IMR-90 (cell line): ENCODE measurements around the gene FBLN1. TPM values are rescaled to one million over a fixed set of nuclear protein-coding genes. Genes with fewer than 3 reads are reported as not detected.

ENCODE experiments used
- ATAC-seq: fragments of 200-7000 bp; cut with Tn5 transposase; 2 replicates; pipeline ENCODE4 v1.9.1; 2020; ENCODE audit warnings: low read depth, mild to moderate bottlenecking, moderate library complexity
- BruUV-seq: library from RNA; stranded (reverse); fragments of 400-500 nt; replicated peaks from 2 replicates; lab custom pipeline; 2021; lab: Mats Ljungman, UMichigan
- CTCF ChIA-PET: fragments of 300-600 bp; formaldehyde crosslinking; extraction: SDS; loops from one replicate; lab custom pipeline; 2021; ENCODE audit warnings: antibody characterized with exemption; lab: Yijun Ruan, JAX
- POLR2A ChIA-PET: fragments of 300-600 bp; sonication (Branson Sonifier 250); formaldehyde crosslinking; loops from one replicate; lab custom pipeline; 2022; ENCODE audit warnings: antibody characterized with exemption; ENCODE audit not compliant: unreplicated experiment; lab: Charles Lee
- DNase-seq: peaks from one replicate; pipeline ENCODE4 v3.0.0; 2013
- H2AFZ ChIP-seq: replicated peaks from 2 replicates; pipeline ENCODE3; 2013; ENCODE audit warnings: low read length, mild to moderate bottlenecking; ENCODE audit not compliant: poor library complexity
- H2AK5ac ChIP-seq: 2 replicates; pipeline ENCODE4 v1.6.1; 2013; ENCODE audit warnings: low read depth, low read length, inconsistent platforms
- H2AK9ac ChIP-seq: replicated peaks from 2 replicates; pipeline ENCODE3; 2013; ENCODE audit warnings: mild to moderate bottlenecking, low read depth, low read length, moderate library complexity; ENCODE audit not compliant: poor library complexity
- H2BK120ac ChIP-seq: 2 replicates; pipeline ENCODE4 v1.6.1; 2013; ENCODE audit warnings: low read depth, low read length, inconsistent platforms
- H2BK15ac ChIP-seq: 3 replicates; pipeline ENCODE4 v1.6.1; 2013; ENCODE audit warnings: low read depth, low read length, inconsistent platforms
- H2BK20ac ChIP-seq: 2 replicates; pipeline ENCODE4 v1.6.1; 2013; ENCODE audit warnings: low read depth, mild to moderate bottlenecking, inconsistent platforms, low read length, moderate library complexity
- H2BK5ac ChIP-seq: 2 replicates; pipeline ENCODE4 v1.6.1; 2013; ENCODE audit warnings: mild to moderate bottlenecking, low read depth, low read length, inconsistent platforms; ENCODE audit not compliant: poor library complexity, severe bottlenecking
- H3K14ac ChIP-seq: replicated peaks from 2 replicates; pipeline ENCODE4 v1.6.1; 2013; ENCODE audit warnings: low read depth, low read length, inconsistent platforms
- H3K18ac ChIP-seq: 2 replicates; pipeline ENCODE4 v1.6.1; 2013; ENCODE audit warnings: low read depth, low read length, control low read depth
- H3K23ac ChIP-seq: 2 replicates; pipeline ENCODE4 v1.6.1; 2013; ENCODE audit warnings: low read depth, low read length, inconsistent platforms
- H3K27ac ChIP-seq: 2 replicates; pipeline ENCODE4 v1.5.1; 2013; ENCODE audit warnings: mild to moderate bottlenecking, control low read depth, low read length; ENCODE audit not compliant: insufficient read depth
- H3K27me3 ChIP-seq: 2 replicates; pipeline ENCODE4 v1.6.1; 2013; ENCODE audit warnings: low read length; ENCODE audit not compliant: control insufficient read depth, insufficient read depth
- H3K36me3 ChIP-seq: 2 replicates; pipeline ENCODE4 v1.6.1; 2013; ENCODE audit warnings: low read length, mixed read lengths; ENCODE audit not compliant: control insufficient read depth, insufficient read depth
- H3K4ac ChIP-seq: 2 replicates; pipeline ENCODE4 v1.6.1; 2013; ENCODE audit warnings: low read depth, low read length, inconsistent platforms
- H3K4me1 ChIP-seq: 2 replicates; pipeline ENCODE4 v1.6.1; 2013; ENCODE audit warnings: low read length, mixed read lengths; ENCODE audit not compliant: control insufficient read depth, insufficient read depth
- H3K4me2 ChIP-seq: 2 replicates; pipeline ENCODE4 v1.6.1; 2013; ENCODE audit warnings: low read depth, mild to moderate bottlenecking, control low read depth, low read length, moderate library complexity
- H3K4me3 ChIP-seq: 2 replicates; pipeline ENCODE4 v1.5.1; 2013; ENCODE audit warnings: low read depth, mild to moderate bottlenecking, control low read depth, low read length, moderate library complexity; ENCODE audit not compliant: insufficient read depth
- H3K56ac ChIP-seq: 2 replicates; pipeline ENCODE4 v1.6.1; 2013; ENCODE audit warnings: low read length, inconsistent platforms; ENCODE audit not compliant: insufficient read depth; ENCODE audit errors: extremely low read depth
- H3K79me1 ChIP-seq, 2 experiments: 2 replicates each; pipeline ENCODE4 v1.6.1; 2013; ENCODE audit warnings: low read length in 2 of 2, inconsistent platforms in 1 of 2, low read depth in 1 of 2
- H3K9ac ChIP-seq: 2 replicates; pipeline ENCODE4 v1.6.1; 2013; ENCODE audit warnings: low read depth, low read length, control low read depth
- H3K9me1 ChIP-seq: 2 replicates; pipeline ENCODE4 v1.6.1; 2013; ENCODE audit warnings: low read length, inconsistent platforms; ENCODE audit not compliant: insufficient read depth
- H3K9me3 ChIP-seq: 2 replicates; pipeline ENCODE4 v1.6.1; 2013; ENCODE audit warnings: low read length; ENCODE audit not compliant: control insufficient read depth, insufficient read depth
- H4K20me1 ChIP-seq: 2 replicates; pipeline ENCODE4 v1.6.1; 2013; ENCODE audit warnings: low read length, inconsistent platforms; ENCODE audit not compliant: insufficient read depth
- H4K5ac ChIP-seq: 2 replicates; pipeline ENCODE4 v1.6.1; 2013; ENCODE audit warnings: mild to moderate bottlenecking, low read depth, low read length, control low read depth
- H4K8ac ChIP-seq, 2 experiments: 2 replicates each; pipeline ENCODE4 v1.6.1; 2013; ENCODE audit warnings: low read depth in 2 of 2, low read length in 2 of 2, control low read depth in 1 of 2, inconsistent platforms in 1 of 2
- H4K91ac ChIP-seq: 2 replicates; pipeline ENCODE4 v1.6.1; 2013; ENCODE audit warnings: low read depth, low read length, inconsistent platforms; ENCODE audit not compliant: insufficient read depth
- FOS ChIP-seq: fragments of 150-350 bp; IDR thresholded peaks from 2 replicates; pipeline ENCODE4 v1.6.1; 2016; ENCODE audit warnings: low read depth, low read length
- MAFK ChIP-seq: IDR thresholded peaks from 2 replicates; pipeline ENCODE4 v1.6.1; 2012; ENCODE audit warnings: low read depth, low read length, improper control_type of control experiment
- RCOR1 ChIP-seq: IDR thresholded peaks from 2 replicates; pipeline ENCODE4 v1.6.1; 2012; ENCODE audit warnings: mild to moderate bottlenecking, low read length, improper control_type of control experiment; ENCODE audit not compliant: insufficient replicate concordance
- WGBS, 2 experiments: methylation state at CpG; one replicate each; pipeline versions ENCODE4 v1.1.5 to v1.1.7; 2013; ENCODE audit warnings: missing lambda C conversion rate in 2 of 2; ENCODE audit not compliant: insufficient read length in 1 of 2; ENCODE audit errors: extremely low coverage in 2 of 2; 5-methylcytosine and 5-hydroxymethylcytosine counted together
- dilution Hi-C: fragments of 300-500 bp; cut with HindIII; formaldehyde crosslinking; loops from one replicate; pipeline ENCODE4 v1.14.3; 2018; ENCODE audit warnings: low sequenced_read_pairs; ENCODE audit not compliant: unreplicated experiment
- in situ Hi-C: fragments of 300-500 bp; cut with MboI; formaldehyde crosslinking; loops from 3 replicates; pipeline ENCODE4 v1.14.3; 2019; ENCODE audit warnings: low sequenced_read_pairs, inconsistent platforms, mixed read lengths
- intact Hi-C: fragments of 100-400 bp; cut with micrococcal nuclease; formaldehyde crosslinking; loops from 2 replicates; pipeline ENCODE4 v1.10.0; 2022
- polyA plus RNA-seq, 3 experiments: library from polyadenylated mRNA; depleted of rRNA; stranded (reverse); fragments of >200 nt; gene quantifications; 2 replicates each; pipeline ENCODE4 v1.2.3, GENCODE V29; 2012; ENCODE audit warnings: low replicate concordance in 1 of 3
- total RNA-seq: library from RNA; depleted of rRNA; stranded (reverse); fragments of >200 nt; gene quantifications from 2 replicates; pipeline ENCODE4 v1.2.3, GENCODE V29; 2012
- TF ChIP-seq, protein P1 (sequence below): fragments of 150-350 bp; IDR thresholded peaks from 2 replicates; pipeline ENCODE4 v1.6.1; 2017; ENCODE audit warnings: mild to moderate bottlenecking, antibody characterized with exemption, low read length, low read depth

The FBLN1 gene
- total and polyA plus RNA-seq, 2 of the 4 experiments (the other 2 are of a cell fraction) = 11.3 to 87.9 TPM

DNA sequence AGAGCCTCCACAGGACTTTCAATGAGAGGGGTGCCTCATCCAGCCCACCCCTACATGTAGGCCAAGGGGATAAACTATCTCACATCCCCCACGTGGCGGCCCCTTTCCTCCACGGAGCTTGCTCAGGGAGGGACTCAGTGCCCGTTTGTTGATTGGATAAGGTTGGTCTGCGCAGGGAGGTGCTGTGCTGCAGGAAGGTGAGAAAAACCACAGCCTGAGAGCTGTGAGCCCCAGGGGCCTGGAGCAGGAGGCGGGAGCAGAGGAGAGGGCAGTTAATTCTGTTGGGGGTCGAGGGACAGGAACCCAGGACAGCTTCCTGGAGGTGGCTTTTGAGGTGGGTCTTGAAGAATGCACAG is 137.0 kb downstream of the FBLN1 start:
- Histone ChIP-seq H3K56ac (no peak overlapping the region), H3K27me3 (peaks cover 38% of the 10 kb centered on the region), H2BK5ac (no peak overlapping the region), H2AK9ac (peak overlapping the region; percentile 87), H2BK15ac (no peak overlapping the region), H4K20me1 (no peaks in the 10 kb centered on the region), H3K27ac (no peak overlapping the region), H3K36me3 (no peaks in the 10 kb centered on the region), H3K23ac (no peak overlapping the region), H3K18ac (no peak overlapping the region), H2AK5ac (no peak overlapping the region), H3K4me1 (no peaks in the 10 kb centered on the region), H3K4ac (no peak overlapping the region), H3K9ac (no peak overlapping the region), H4K5ac (no peak overlapping the region), H2BK120ac (no peak overlapping the region), H3K4me2 (no peak overlapping the region), H4K8ac (no peak overlapping the region), H3K4me3 (no peak overlapping the region), H3K14ac (no peak overlapping the region; the same call in 1 of the 2 replicates), H2BK20ac (no peak overlapping the region), H3K9me3 (no peaks in the 10 kb centered on the region), H4K91ac (no peak overlapping the region), H3K9me1 (0 out of 2 replicates have a peak, but pooled peaks cover 5% of the 10 kb centered on the region), H2AFZ (no peak overlapping the region), H3K79me1 (no peaks in the 10 kb centered on the region)
- 20% methylated on average over 1 of the region's 7 CpGs; no CpG with 5 or more reads in 1 of the 2 experiments for WGBS, 2 experiments
- dilution Hi-C loops = no loop called here
- intact Hi-C loops = no loop called here
- no TSS peak for BruUV-seq
- DNase-seq = no peak
- no peak for ATAC-seq
- TF ChIP-seq, protein P1, sequence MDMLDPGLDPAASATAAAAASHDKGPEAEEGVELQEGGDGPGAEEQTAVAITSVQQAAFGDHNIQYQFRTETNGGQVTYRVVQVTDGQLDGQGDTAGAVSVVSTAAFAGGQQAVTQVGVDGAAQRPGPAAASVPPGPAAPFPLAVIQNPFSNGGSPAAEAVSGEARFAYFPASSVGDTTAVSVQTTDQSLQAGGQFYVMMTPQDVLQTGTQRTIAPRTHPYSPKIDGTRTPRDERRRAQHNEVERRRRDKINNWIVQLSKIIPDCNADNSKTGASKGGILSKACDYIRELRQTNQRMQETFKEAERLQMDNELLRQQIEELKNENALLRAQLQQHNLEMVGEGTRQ = no peak
- TF ChIP-seq RCOR1 = no peak
- no peak for TF ChIP-seq FOS
- no peak for TF ChIP-seq MAFK
- ChIA-PET CTCF (interaction anchor here (0.5 kb wide), 1 partner anchor 322 kb away, joined by 3 read pairs; no protein-coding TSS in a partner anchor), POLR2A (no interaction called here)
- in situ Hi-C loops = loop anchor here (5.0 to 10.0 kb wide), 2 partner anchors 225 to 343 kb away; no protein-coding TSS in a partner anchor
